NCI-H526 (cell line): ENCODE measurements around the gene ARHGEF4.
A peak's percentile ranks its signal among the peaks of the same experiment; 100 is the strongest.
"Not testable (repeated sequence)": the region's sequence is repeated elsewhere in the genome, so short reads cannot be mapped to it uniquely, and the experiment has no call there.

ENCODE experiments used
- DNase-seq, 2 experiments: peaks; one replicate each; lab custom pipeline; 2025; lab: John Stamatoyannopoulos, UW

ARHGEF4 gene

DNA sequence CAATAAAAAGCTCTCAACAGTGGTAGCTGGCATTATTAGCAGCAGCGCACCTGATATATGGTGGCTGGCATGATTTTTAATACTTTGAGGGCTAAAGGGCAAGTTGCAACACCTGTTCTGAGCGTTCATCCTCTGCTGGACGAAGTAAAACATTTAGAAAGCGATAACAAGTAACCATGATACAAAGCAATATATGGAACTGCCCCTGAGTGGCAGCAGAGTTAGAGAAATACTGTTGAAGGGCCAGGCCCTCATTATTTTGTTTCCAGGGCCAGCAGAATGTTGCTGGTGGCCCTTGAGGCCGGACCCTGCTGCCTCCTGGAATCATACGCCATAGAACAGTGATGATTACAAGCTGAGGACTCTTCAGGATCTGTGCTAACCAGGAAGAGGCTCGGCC is 47.8 kb downstream of the ARHGEF4 start:
- peak in 1 of 2 experiments; percentile 41 for DNase-seq

- no peak for DNase-seq
Observed at GRCh38 chr2:130887643-130888042, 50.9 kb downstream of the ARHGEF4 start.

GRCh38 chr2:130890941-130891669 is 54.4 kb downstream of the ARHGEF4 start:
- peak; percentile 26 to 51 for DNase-seq

- DNase-seq: peak; percentile 91 to 93
Observed at GRCh38 chr2:130891966-130892365, 55.3 kb downstream of the ARHGEF4 start.

GRCh38 chr2:130892793-130893785 is 56.4 kb downstream of the ARHGEF4 start:
- DNase-seq: peak; percentile 15 to 69

DNA sequence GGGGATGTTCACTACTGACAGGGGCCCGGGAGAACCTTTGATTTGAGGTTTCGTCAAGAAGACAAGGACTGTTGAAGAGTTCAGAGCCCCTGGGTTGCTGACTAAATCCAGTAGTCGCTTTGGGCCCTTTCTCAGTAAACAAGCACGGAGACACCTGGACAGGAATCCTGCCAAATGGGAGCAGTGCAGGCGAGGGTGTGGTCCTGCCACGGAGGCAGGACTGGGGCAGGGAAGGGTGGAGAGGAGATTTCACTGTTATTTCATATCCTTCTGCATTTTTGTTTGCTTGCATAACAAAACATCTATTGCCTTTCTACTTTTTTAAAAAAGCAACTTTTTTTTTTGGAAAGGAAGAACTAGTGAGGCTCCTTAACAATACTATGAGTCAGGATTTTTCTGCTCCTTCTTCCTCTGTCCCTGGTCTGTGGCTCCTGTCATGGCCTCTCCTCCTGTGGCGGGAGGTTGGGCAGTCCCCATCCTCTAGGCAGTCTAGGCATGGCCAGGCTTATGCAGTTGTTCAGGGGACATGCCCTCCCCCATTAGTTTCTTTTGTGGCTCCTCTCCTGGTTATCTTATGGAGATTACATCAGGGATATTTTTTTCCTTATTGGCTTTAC is 57.7 kb downstream of the ARHGEF4 start:
- no peak for DNase-seq

GRCh38 chr2:130896813-130897212 is 60.1 kb downstream of the ARHGEF4 start:
- DNase-seq: no peak

- DNase-seq: no peak
Observed at GRCh38 chr2:130898553-130898952, 61.8 kb downstream of the ARHGEF4 start.

- DNase-seq: no peak
Observed at GRCh38 chr2:130899306-130899705, 62.6 kb downstream of the ARHGEF4 start.

GRCh38 chr2:130901061-130901460 is 64.3 kb downstream of the ARHGEF4 start:
- no peak for DNase-seq

DNA sequence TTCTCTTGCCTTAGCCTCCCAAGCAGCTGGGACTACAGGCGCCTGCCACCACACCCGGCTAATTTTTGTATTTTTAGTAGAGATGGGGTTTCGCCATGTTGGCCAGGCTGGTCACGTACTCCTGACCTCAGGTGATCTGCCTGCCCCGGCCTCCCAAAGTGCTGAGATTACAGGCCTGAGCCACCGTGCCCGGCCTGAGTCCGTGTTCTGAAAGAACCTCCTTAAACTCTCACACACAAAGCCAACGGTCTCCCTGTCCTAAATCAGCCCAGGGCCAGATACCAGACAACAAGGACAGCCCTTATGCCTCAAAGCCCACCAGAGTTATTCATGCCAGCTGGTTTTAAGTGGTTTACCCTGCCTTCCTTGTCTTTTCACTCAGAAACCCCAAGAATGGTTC is 64.9 kb downstream of the ARHGEF4 start:
- DNase-seq: not testable (repeated sequence)

GRCh38 chr2:130908832-130909231 is 72.1 kb downstream of the ARHGEF4 start:
- no peak for DNase-seq

- no peak for DNase-seq
Observed at GRCh38 chr2:130910931-130911330, 74.2 kb downstream of the ARHGEF4 start.

DNA sequence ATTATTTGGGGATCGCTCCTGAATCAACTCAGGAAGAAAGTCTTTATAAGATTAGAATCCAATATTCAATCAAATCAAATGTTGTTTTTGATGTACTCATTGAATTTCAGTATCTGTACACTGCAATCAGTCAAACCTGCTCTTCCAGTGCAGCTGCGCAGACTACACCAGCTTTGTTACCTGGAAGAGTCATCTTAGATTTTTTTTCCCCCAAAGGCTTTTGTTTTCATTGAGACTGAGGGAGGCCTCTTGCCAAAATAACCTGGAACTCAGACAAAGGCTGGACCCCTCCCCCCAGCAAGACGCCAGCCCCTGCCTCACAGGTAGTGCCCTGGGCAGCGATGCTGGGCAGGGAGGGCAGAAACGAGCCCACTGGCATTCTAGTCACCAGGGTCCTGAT is 74.8 kb downstream of the ARHGEF4 start:
- DNase-seq: peak in 1 of 2 experiments; percentile 44

DNA sequence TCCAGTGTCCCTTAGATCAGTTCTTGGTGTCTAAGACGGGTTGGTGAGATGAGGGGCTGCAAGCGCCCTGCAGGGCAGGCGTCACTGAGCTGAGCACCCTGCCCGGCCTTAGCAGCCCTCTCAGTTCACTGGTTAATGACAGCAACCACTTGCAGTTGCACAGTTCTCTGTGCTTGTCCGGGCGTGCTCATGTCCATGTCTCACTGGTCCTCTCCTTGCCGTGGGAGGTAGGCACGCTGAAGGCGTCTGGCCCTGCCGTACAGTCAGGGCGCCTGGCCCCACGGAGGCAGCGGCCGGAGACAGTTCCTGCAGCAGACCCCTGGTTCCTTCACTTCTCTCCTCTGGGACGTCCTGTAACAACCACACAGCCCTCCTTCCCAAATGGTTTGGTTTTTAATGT is 75.3 kb downstream of the ARHGEF4 start:
- peak; percentile 26 to 53 for DNase-seq

- peak; percentile 38 to 71 for DNase-seq
Observed at GRCh38 chr2:130912471-130912870, 75.8 kb downstream of the ARHGEF4 start.

DNA sequence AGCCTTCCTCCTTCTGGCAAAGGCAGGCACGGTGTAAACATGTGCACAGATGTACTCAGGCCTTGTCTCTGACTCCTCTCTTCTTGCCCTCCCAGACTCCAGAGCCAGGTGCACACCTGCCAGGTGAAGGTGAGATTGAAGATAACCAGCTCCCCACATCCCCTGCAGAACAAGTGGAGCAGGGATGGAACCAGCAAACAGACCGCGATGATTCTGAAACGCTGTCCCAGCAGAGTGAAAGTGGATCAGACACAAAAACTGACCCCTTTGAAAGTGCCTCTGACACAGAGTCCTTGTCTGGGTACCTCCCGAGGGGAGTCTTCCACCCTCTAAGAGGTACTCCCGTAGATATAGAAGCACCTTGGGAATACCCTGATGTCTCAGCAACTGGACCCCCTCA is 77.2 kb downstream of the ARHGEF4 start:
- peak; percentile 26 to 60 for DNase-seq

GRCh38 chr2:130915149-130915548 is 78.4 kb downstream of the ARHGEF4 start:
- no peak for DNase-seq

- no peak for DNase-seq
Observed at GRCh38 chr2:130915595-130916437, 79.1 kb downstream of the ARHGEF4 start.

DNA sequence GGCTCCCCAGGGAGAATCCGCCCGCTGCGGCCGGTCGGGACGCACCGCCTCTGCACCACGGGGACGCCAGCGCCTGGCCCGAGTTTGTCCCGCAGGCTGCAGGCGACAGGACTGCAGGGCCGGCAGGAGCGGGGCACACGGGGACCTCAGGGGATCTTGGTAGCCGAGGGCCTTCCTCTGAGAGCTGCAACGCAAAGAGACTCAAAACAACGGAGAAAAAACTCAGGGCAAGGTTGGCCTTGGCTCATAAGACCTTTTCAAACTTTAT is 79.7 kb downstream of the ARHGEF4 start:
- DNase-seq: no peak

- no peak for DNase-seq
Observed at GRCh38 chr2:130917006-130917688, 80.4 kb downstream of the ARHGEF4 start.
